ENCODE results near the gene MSANTD2.

Gene MSANTD2

GRCh38 chr11:124751741-124752470, 48.3 kb downstream of the MSANTD2 start, which contains the start of gene VSIG2:
VSIG2 (minus strand) TSS chr11:124752255; CDS start chr11:124752137, 118 bp downstream.
- Histone ChIP-seq H3K27me3 (ENCODE audit: control insufficient read depth, low read length) (peaks cover 7% of the 10 kb centered on the region; the same call in 1 of the 2 replicates), H3K36me3 (ENCODE audit: control insufficient read depth, low read length) (no peaks in the 10 kb centered on the region), H3K4me1 (ENCODE audit: control insufficient read depth, low read length) (peaks cover 24% of the 10 kb centered on the region), H3K79me2 (ENCODE audit: control insufficient read depth, low read length) (no peaks in the 10 kb centered on the region), H3K4me2 (ENCODE audit: low read length) (peak within 1 kb of the TSS; percentile 6), H3K4me3 (ENCODE audit: low read length) (no peak within 1 kb of the TSS), H3K9me3 (ENCODE audit: control insufficient read depth, insufficient read depth, low read length) (no peaks in the 10 kb centered on the region), H4K20me1 (ENCODE audit: control insufficient read depth, insufficient read depth, low read depth, low read length) (no peaks in the 10 kb centered on the region), H3F3A (ENCODE audit: control insufficient read depth, insufficient read depth) (peaks cover 4% of the 10 kb centered on the region), H3K9me2 (replicated peaks; ENCODE audit: control insufficient read depth, low read length) (no peaks in the 10 kb centered on the region), H3K27ac (ENCODE audit: low read depth, low read length) (no peak within 1 kb of the TSS)
- TF ChIP-seq EZH2phosphoT487 (IDR thresholded peaks at IDR 0.05; ENCODE audit: borderline replicate concordance, low read length) (no peak), CTCF (IDR thresholded peaks at IDR 0.05; ENCODE audit: low read depth, low read length, poor library complexity, severe bottlenecking) (no peak)

GRCh38 chr11:124751391-124751740, 48.8 kb downstream of the MSANTD2 start:
- Histone ChIP-seq H4K20me1 (ENCODE audit: control insufficient read depth, insufficient read depth, low read depth, low read length) (no peaks in the 10 kb centered on the region), H3K36me3 (ENCODE audit: control insufficient read depth, low read length) (no peaks in the 10 kb centered on the region), H3K4me1 (ENCODE audit: control insufficient read depth, low read length) (peaks cover 27% of the 10 kb centered on the region), H3K9me2 (replicated peaks; ENCODE audit: control insufficient read depth, low read length) (no peaks in the 10 kb centered on the region), H3K4me2 (ENCODE audit: low read length) (no peak overlapping the region), H3K9me3 (ENCODE audit: control insufficient read depth, insufficient read depth, low read length) (no peaks in the 10 kb centered on the region), H3K4me3 (ENCODE audit: low read length) (no peak overlapping the region), H3K27ac (ENCODE audit: low read depth, low read length) (no peak overlapping the region), H3K79me2 (ENCODE audit: control insufficient read depth, low read length) (no peaks in the 10 kb centered on the region), H3K27me3 (ENCODE audit: control insufficient read depth, low read length) (peaks cover 7% of the 10 kb centered on the region; the same call in 1 of the 2 replicates), H3F3A (ENCODE audit: control insufficient read depth, insufficient read depth) (peaks cover 4% of the 10 kb centered on the region)
- no peak for TF ChIP-seq EZH2phosphoT487 (IDR thresholded peaks at IDR 0.05; ENCODE audit: borderline replicate concordance, low read length)
- no peak for TF ChIP-seq CTCF (IDR thresholded peaks at IDR 0.05; ENCODE audit: low read depth, low read length, poor library complexity, severe bottlenecking)

GRCh38 chr11:124749912-124750311, 50.3 kb downstream of the MSANTD2 start:
- Histone ChIP-seq H3F3A (ENCODE audit: control insufficient read depth, insufficient read depth) (peaks cover 4% of the 10 kb centered on the region; the same call in 1 of the 2 replicates), H3K36me3 (ENCODE audit: control insufficient read depth, low read length) (no peaks in the 10 kb centered on the region), H3K9me3 (ENCODE audit: control insufficient read depth, insufficient read depth, low read length) (no peaks in the 10 kb centered on the region), H3K79me2 (ENCODE audit: control insufficient read depth, low read length) (no peaks in the 10 kb centered on the region), H3K27me3 (ENCODE audit: control insufficient read depth, low read length) (peaks cover 3% of the 10 kb centered on the region; the same call in 1 of the 2 replicates), H4K20me1 (ENCODE audit: control insufficient read depth, insufficient read depth, low read depth, low read length) (no peaks in the 10 kb centered on the region), H3K9me2 (replicated peaks; ENCODE audit: control insufficient read depth, low read length) (no peaks in the 10 kb centered on the region), H3K4me2 (ENCODE audit: low read length) (no peak overlapping the region), H3K4me3 (ENCODE audit: low read length) (no peak overlapping the region), H3K27ac (ENCODE audit: low read depth, low read length) (no peak overlapping the region), H3K4me1 (ENCODE audit: control insufficient read depth, low read length) (peaks cover 35% of the 10 kb centered on the region)
- TF ChIP-seq CTCF (IDR thresholded peaks at IDR 0.05; ENCODE audit: low read depth, low read length, poor library complexity, severe bottlenecking) = no peak
- no peak for TF ChIP-seq EZH2phosphoT487 (IDR thresholded peaks at IDR 0.05; ENCODE audit: borderline replicate concordance, low read length)

Measured in DOHH2 (cell line).